Vagina (tissue), 2 donors: Measurements from ENCODE around the gene IL9.
"Not testable (repeated sequence)": the region's sequence is repeated elsewhere in the genome, so short reads cannot be mapped to it uniquely, and the experiment has no call there.

ENCODE experiments used
- CTCF ChIP-seq, 3 experiments: fragments of 450-650 bp in 2 of 3; fragments of 200-600 bp in 1 of 3; sonication (generic) in 1 of 3; IDR thresholded peaks; one replicate each; pipeline ENCODE4 v1.5.1; 2017 to 2019; ENCODE audit warnings: antibody characterized with exemption in 3 of 3, mild to moderate bottlenecking in 2 of 3, moderate library complexity in 2 of 3
- POLR2A ChIP-seq, 2 donors: fragments of 450-650 bp; IDR thresholded peaks; one replicate each; pipeline ENCODE4 v1.6.1; 2017; ENCODE audit warnings: antibody characterized with exemption in 2 of 2, mild to moderate bottlenecking in 2 of 2, moderate library complexity in 2 of 2

- not testable (repeated sequence) for TF ChIP-seq CTCF, POLR2A (IDR thresholded peaks at IDR 0.05)
Observed at GRCh38 chr5:135859186-135859585, 36.5 kb downstream of the IL9 start.
